ENCODE measurements around the gene MAN2B2.
A peak's percentile ranks its signal among the peaks of the same experiment; 100 is the strongest.

The MAN2B2 gene

GRCh38 chr4:6546681-6547447 is 28.1 kb upstream of the MAN2B2 start:
- DNase-seq, result peak; percentile 30 to 79 (median 70)

- peak; percentile 19 to 62 (median 27) for DNase-seq
Observed at GRCh38 chr4:6548201-6548881, 26.6 kb upstream of the MAN2B2 start.

GRCh38 chr4:6548882-6549230 is 26.1 kb upstream of the MAN2B2 start:
- no peak for DNase-seq

- peak in 1 of 3 experiments; percentile 46 for DNase-seq
Observed at GRCh38 chr4:6549445-6549844, 25.5 kb upstream of the MAN2B2 start.

- no peak for DNase-seq
Observed at GRCh38 chr4:6549890-6550620, 24.9 kb upstream of the MAN2B2 start.

GRCh38 chr4:6550821-6551220 is 24.2 kb upstream of the MAN2B2 start:
- no peak for DNase-seq

- DNase-seq, result no peak
Observed at GRCh38 chr4:6551660-6552059, 23.3 kb upstream of the MAN2B2 start.

- no peak for DNase-seq
Observed at GRCh38 chr4:6555519-6555918, 19.5 kb upstream of the MAN2B2 start.

GRCh38 chr4:6556263-6556662 is 18.7 kb upstream of the MAN2B2 start:
- no peak for DNase-seq

GRCh38 chr4:6557185-6557584 is 17.8 kb upstream of the MAN2B2 start:
- DNase-seq, result no peak

- no peak for DNase-seq
Observed at GRCh38 chr4:6557856-6558255, 17.1 kb upstream of the MAN2B2 start.

- DNase-seq, result no peak
Observed at GRCh38 chr4:6560416-6561172, 14.4 kb upstream of the MAN2B2 start.

- no peak for DNase-seq
Observed at GRCh38 chr4:6561173-6561516, 13.8 kb upstream of the MAN2B2 start.

GRCh38 chr4:6561706-6562371 is 13.2 kb upstream of the MAN2B2 start:
- DNase-seq, result peak in 2 of 3 experiments; percentile 20 to 45

- peak in 2 of 3 experiments; percentile 44 to 53 for DNase-seq
Observed at GRCh38 chr4:6562931-6563901, 11.8 kb upstream of the MAN2B2 start.

- no peak for DNase-seq
Observed at GRCh38 chr4:6563935-6564645, 10.9 kb upstream of the MAN2B2 start.

GRCh38 chr4:6565691-6566390 is 9.1 kb upstream of the MAN2B2 start:
- no peak for DNase-seq

GRCh38 chr4:6566391-6567190 is 8.4 kb upstream of the MAN2B2 start:
- DNase-seq, result no peak

- DNase-seq, result no peak
Observed at GRCh38 chr4:6567218-6567617, 7.8 kb upstream of the MAN2B2 start.
